Stimulated activated CD4-positive, alpha-beta T cell treated with anti-CD3 and anti-CD28 coated beads, Interleukin-4, amount 100 ng/mL, for 1 hour (primary cell): ENCODE measurements around the gene DMTF1.
"Not testable (repeated sequence)": the region's sequence is repeated elsewhere in the genome, so short reads cannot be mapped to it uniquely, and the experiment has no call there.

Experiments used
- DNase-seq: peaks from one replicate; pipeline ENCODE4 v3.0.0-alpha.2; 2020

Gene DMTF1

DNA sequence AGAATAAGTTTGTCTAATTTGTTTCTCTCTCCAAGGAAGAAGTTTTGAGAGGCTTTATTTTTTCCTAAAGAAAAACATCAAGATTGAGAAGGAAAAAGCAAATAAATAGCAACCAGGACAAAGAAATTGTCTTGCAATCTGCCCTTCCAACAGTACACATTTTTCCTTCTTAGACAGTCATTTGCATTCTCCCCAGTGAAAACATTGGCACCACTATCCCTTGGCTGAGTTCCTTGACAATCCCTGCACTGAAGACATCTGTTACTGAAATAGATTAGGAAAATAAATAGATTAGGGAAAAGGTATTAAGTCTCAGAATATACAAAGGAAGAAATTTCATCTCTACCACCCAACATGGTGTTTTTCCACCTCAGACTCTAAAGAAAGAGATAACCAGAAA is 79.5 kb downstream of the DMTF1 start:
- no peak for DNase-seq

DNA sequence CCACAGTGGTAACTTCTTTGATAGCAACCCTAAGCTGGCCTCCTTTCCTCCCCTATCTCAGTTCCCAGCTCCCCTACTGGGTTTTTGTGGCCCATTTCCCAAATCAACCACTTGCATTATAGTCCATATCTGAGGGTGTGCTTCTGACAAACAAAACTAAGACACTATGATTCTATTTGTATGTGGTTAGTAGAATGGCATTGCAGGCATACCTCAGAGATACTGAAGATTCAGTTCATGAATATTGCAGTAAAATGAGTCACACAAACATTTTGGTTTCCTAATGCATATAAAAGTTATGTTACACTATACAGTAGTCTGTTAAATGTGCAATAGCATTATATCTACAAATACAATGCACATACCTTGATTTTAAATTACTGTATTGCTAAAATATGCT is 82.7 kb downstream of the DMTF1 start:
- no peak for DNase-seq

DNA sequence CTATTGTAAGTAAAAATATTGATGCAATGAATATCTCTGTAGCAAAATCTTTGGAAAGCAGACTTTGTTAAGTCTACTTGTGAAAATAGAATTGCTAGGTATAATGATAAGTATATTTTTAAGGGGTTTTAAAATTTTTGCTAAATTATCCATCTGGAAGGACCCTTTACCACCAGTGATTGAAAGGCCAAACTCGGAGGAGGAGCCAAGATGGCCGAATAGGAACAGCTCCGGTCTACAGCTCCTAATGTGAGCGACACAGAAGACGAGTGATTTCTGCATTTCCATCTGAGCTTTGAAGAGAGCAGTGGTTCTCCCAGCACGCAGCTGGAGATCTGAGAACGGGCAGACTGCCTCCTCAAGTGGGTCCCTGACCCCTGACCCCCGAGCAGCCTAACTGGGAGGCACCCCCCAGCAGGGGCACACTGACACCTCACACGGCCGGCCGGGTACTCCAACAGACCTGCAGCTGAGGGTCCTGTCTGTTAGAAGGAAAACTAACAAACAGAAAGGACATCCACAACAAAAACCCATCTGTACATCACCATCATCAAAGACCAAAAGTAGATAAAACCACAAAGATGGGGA is 86.3 kb downstream of the DMTF1 start:
- DNase-seq: not testable (repeated sequence)

DNA sequence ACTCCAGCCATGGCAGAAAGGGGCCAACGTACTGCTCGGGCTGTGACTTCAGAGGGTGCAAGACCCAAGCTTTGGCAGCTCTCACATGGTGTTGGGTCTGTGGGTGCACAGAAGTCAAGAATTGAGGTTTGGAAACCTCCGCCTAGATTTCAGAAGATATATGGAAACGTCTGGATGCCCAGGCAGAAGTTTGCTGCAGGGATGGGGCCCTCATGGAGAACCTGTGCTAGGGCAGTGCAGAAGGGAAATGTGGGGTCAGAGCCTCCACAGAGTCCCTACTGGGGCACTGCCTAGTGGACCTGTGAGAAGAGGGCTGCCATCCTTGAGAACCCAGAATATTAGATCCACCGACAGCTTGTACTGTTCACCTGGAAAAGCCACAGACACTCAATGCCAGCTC is 93.4 kb downstream of the DMTF1 start:
- not testable (repeated sequence) for DNase-seq
